ENCODE results near the gene TADA3. TPM values are rescaled to one million over a fixed set of nuclear protein-coding genes. Genes with fewer than 3 reads are reported as not detected.

Gene TADA3
- total and polyA plus RNA-seq, 2 donors (not counting 3 experiments of a cell fraction or from before 2014, with no cell fraction given), result 27.8 to 31.0 TPM

DNA sequence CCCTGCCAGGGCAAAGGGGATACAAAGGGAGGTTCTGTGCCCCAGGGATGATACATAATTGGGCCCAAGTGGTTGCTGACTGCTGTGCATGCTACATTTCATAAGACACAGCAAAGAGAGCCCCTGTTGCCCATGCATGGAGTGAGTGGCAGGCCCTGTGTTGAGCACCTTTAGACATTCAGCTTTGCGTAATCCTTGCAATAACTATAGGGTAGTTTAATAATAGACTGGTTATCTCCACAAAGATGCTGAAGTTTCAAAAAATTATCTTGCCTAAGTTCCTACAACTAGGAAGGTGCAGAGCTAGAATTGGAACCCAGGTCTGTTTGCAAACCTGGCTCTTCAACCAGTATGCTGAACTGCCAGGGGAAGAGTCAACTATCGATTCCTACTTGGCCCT, 44.2 kb downstream of the TADA3 start:
- no peak overlapping the region for H3K4me2 ChIP-seq (ENCODE audit: insufficient read depth, low read length)
- TF ChIP-seq MYC (IDR thresholded peaks at IDR 0.05; ENCODE audit: low read depth, low read length), result no peak
- TF ChIP-seq, protein P1, sequence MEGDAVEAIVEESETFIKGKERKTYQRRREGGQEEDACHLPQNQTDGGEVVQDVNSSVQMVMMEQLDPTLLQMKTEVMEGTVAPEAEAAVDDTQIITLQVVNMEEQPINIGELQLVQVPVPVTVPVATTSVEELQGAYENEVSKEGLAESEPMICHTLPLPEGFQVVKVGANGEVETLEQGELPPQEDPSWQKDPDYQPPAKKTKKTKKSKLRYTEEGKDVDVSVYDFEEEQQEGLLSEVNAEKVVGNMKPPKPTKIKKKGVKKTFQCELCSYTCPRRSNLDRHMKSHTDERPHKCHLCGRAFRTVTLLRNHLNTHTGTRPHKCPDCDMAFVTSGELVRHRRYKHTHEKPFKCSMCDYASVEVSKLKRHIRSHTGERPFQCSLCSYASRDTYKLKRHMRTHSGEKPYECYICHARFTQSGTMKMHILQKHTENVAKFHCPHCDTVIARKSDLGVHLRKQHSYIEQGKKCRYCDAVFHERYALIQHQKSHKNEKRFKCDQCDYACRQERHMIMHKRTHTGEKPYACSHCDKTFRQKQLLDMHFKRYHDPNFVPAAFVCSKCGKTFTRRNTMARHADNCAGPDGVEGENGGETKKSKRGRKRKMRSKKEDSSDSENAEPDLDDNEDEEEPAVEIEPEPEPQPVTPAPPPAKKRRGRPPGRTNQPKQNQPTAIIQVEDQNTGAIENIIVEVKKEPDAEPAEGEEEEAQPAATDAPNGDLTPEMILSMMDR (IDR thresholded peaks at IDR 0.05; ENCODE audit: extremely low read depth in 1 of 2, insufficient read depth in 1 of 2, low read depth in 1 of 2, low read length in 2 of 2), result no peak
- TF ChIP-seq, protein P2, sequence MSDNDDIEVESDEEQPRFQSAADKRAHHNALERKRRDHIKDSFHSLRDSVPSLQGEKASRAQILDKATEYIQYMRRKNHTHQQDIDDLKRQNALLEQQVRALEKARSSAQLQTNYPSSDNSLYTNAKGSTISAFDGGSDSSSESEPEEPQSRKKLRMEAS (IDR thresholded peaks at IDR 0.05; ENCODE audit: insufficient read depth, insufficient read length), result no peak
- TF ChIP-seq EZH2 (IDR thresholded peaks at IDR 0.05; ENCODE audit: borderline replicate concordance, low read depth, low read length, severe bottlenecking), result no peak
- no peak for TF ChIP-seq POLR2AphosphoS5 (IDR thresholded peaks at IDR 0.05; ENCODE audit: insufficient read depth, low read depth, low read length)
- no peak for TF ChIP-seq POLR2A (IDR thresholded peaks at IDR 0.05; ENCODE audit: low read depth, low read length)
- no peak for TF ChIP-seq JUN (IDR thresholded peaks at IDR 0.05; ENCODE audit: borderline replicate concordance, insufficient read depth, insufficient read length, low read depth)
- no peak for TF ChIP-seq FOS (IDR thresholded peaks at IDR 0.05; ENCODE audit: borderline replicate concordance, insufficient read depth, low read length)
- TF ChIP-seq GATA2 (IDR thresholded peaks at IDR 0.05; ENCODE audit: insufficient read depth, insufficient read length, low read depth, low read length), result no peak
- dilution Hi-C loops (cut with MboI; ENCODE audit: extremely low pct_ligation_motif_present, low sequenced_read_pairs), result no loop called here
- no peaks in the 10 kb centered on the region for H3K9me3 ChIP-seq (replicated peaks; ENCODE audit: control insufficient read depth, insufficient read depth, low read length)
- FAIRE-seq (no peak), DNase-seq (ENCODE audit: low read depth, low spot score) (no peak)
- H4K20me1 ChIP-seq (replicated peaks; ENCODE audit: control insufficient read depth, extremely low read depth, insufficient read depth, low read length), result no peaks in the 10 kb centered on the region
- no TSS peak for BruUV-seq (replicated peaks)
- H3K4me3 ChIP-seq (replicated peaks in 1 of 3; ENCODE audit: insufficient read depth in 1 of 3, low read depth in 1 of 3, low read length in 3 of 3), result no peak overlapping the region
- peaks cover 12% of the 10 kb centered on the region for H3K79me2 ChIP-seq (ENCODE audit: control insufficient read depth, insufficient read depth, low read length)
- no peak overlapping the region for H3K9ac ChIP-seq (replicated peaks; ENCODE audit: extremely low read depth, insufficient read depth, low read length)
- no peak overlapping the region for H3K27ac ChIP-seq (ENCODE audit: insufficient read depth, low read depth, low read length)
- POLR2A ChIA-PET, result no interaction called here
- peaks cover 32% of the 10 kb centered on the region for H3K4me1 ChIP-seq (ENCODE audit: control insufficient read depth, extremely low read depth, insufficient read depth, low read length)
- intact Hi-C loops (cut with micrococcal nuclease), result no loop called here
- CTCF ChIA-PET, result interaction anchor here (0.9 to 1.4 kb wide), 2 partner anchors 11 to 15 kb away, joined by 3 to 4 read pairs; no protein-coding TSS in a partner anchor
- H3K36me3 ChIP-seq (ENCODE audit: control insufficient read depth in 2 of 2, extremely low read depth in 1 of 2, insufficient read depth in 2 of 2, low read length in 2 of 2), result peaks cover 10 to 50% of the 10 kb centered on the region in 2 experiments
- H3K9me1 ChIP-seq (replicated peaks; ENCODE audit: control insufficient read depth, extremely low read depth, insufficient read depth, low read length), result no peaks in the 10 kb centered on the region
- no peak overlapping the region for H2AFZ ChIP-seq (ENCODE audit: low read depth, low read length)
- no peaks in the 10 kb centered on the region for H3K27me3 ChIP-seq (ENCODE audit: control insufficient read depth in 2 of 2, insufficient read depth in 2 of 2, low read length in 2 of 2)
